PC-3 (cell line): ENCODE results near the gene TBC1D8.

Source experiments
- CTCF ChIP-seq: fragments of 300-600 bp; sonication (generic); conservative IDR thresholded peaks from 2 replicates; pipeline ENCODE4 v1.5.1; 2017; ENCODE audit warnings: antibody characterized with exemption, low read depth, mild to moderate bottlenecking, low read length
- EZH2 ChIP-seq: fragments of 300-600 bp; sonication (generic); IDR thresholded peaks from one replicate; pipeline ENCODE4 v1.6.1; 2017; ENCODE audit warnings: antibody characterized with exemption, mild to moderate bottlenecking, low read length; ENCODE audit not compliant: unreplicated experiment

DNA sequence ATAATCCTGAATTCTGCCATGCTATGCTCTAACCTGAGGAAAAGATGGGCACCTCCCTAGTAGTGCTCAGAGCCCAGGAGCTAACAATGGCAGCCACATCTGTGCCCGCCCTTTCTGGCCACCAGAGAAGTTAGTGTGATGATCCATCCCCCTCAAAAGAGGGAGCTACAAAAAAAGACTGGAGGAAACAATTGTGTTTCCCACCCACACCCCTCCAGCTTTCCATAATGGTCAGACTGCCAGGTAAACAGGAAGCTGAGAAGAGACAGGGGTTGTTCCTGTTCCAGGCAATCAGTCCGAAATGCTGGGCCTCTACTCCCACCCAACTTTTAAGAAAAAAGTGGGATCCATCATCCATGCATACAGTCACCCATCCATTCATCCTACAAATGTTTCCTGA lies 3.2 kb downstream of the TBC1D8 start:
- TF ChIP-seq CTCF (no peak), EZH2 (no peak)
